ENCODE data around the gene RAB36. TPM values are rescaled to one million over a fixed set of nuclear protein-coding genes. Genes with fewer than 3 reads are reported as not detected.
A peak's percentile ranks its signal among the peaks of the same experiment; 100 is the strongest.

RAB36 gene
- total and polyA plus RNA-seq, 9 of the 15 experiments (the other 6 are each of a cell fraction or from before 2014, with no cell fraction given): 0.04 to 0.50 (median 0.08) TPM; not detected in 3

DNA sequence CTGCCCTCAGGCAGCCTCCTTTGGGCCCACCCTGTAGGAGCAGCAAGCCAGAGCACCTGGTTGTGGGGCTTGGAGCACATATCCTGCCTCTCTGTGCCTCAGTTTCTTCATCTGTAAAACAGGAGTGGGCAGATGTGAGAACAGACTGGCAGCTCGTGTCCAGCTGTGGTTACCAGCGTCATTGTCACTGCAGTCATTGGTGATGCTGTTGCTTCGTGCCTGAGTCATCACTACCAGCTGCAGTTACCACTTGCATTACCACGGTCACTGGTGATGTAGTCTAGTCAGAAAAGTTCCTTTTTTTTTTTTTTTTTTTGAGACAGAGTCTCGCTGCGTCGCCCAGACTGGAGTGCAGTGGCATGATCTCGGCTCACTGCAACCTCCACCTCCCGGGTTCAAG, 23.9 kb upstream of the RAB36 start:
- no peak overlapping the region for H2AFZ ChIP-seq (ENCODE audit: low read depth, low read length)
- no peaks in the 10 kb centered on the region for H3K79me2 ChIP-seq (ENCODE audit: control insufficient read depth, insufficient read depth, low read length)
- DNase-seq (ENCODE audit: extremely low read depth in 1 of 4, low spot score in 3 of 4): peak in 2 of 4 experiments; percentile 62 to 63
- no peak for ATAC-seq
- intact Hi-C loops (cut with micrococcal nuclease) (loop anchor here (5.0 to 10.0 kb wide), 2 partner anchors 399 to 657 kb away; no protein-coding TSS in a partner anchor), in situ Hi-C loops (cut with MboI) (no loop called here)
- no peak for FAIRE-seq
- no peaks in the 10 kb centered on the region for H3K36me3 ChIP-seq (ENCODE audit: control insufficient read depth, insufficient read depth, low read length)
- no peak overlapping the region for H3K27ac ChIP-seq (ENCODE audit: extremely low read depth, low read depth, low read length)
- no peak overlapping the region for H3K9ac ChIP-seq (ENCODE audit: insufficient read depth in 1 of 2, low read depth in 2 of 2, low read length in 2 of 2)
- peaks cover 26% of the 10 kb centered on the region for H3K9me1 ChIP-seq (ENCODE audit: control insufficient read depth, insufficient read depth, low read length)
- CTCF ChIA-PET (ENCODE audit: low intra/inter-chr PET ratio): interaction anchor here (0.8 kb wide), 1 partner anchor 166 kb away, joined by 3 read pairs; no protein-coding TSS in a partner anchor
- POLR2A ChIA-PET: interaction anchor here (0.6 to 19.0 kb wide), 22 partner anchors 8 to 625 kb away, joined by 3 to 414 read pairs (median 4); partner anchors contain the start of gene RAB36
- under 1% methylated on average over 9 of the region's 9 CpGs for WGBS (ENCODE audit: insufficient coverage, low coverage, missing lambda C conversion rate)
- no peak overlapping the region for H3K4me3 ChIP-seq
- no TSS peak for BruUV-seq (replicated peaks)
- no peaks in the 10 kb centered on the region for H3K9me3 ChIP-seq (replicated peaks; ENCODE audit: control insufficient read depth, insufficient read depth, low read depth, low read length)
- H3K27me3 ChIP-seq (ENCODE audit: control insufficient read depth in 2 of 2, insufficient read depth in 2 of 2, low read length in 2 of 2): peaks cover 53 to 95% of the 10 kb centered on the region in 2 experiments
- H3K4me2 ChIP-seq (ENCODE audit: insufficient read depth, low read length): no peak overlapping the region
- TF ChIP-seq NEUROD1 (IDR thresholded peaks at IDR 0.05; ENCODE audit: borderline replicate concordance, low read depth, low read length, partially characterized antibody) (peak; percentile 19), BHLHE40 (IDR thresholded peaks at IDR 0.05; ENCODE audit: low read length) (0 out of 2 replicates have a peak, but pooled peaks have one; percentile 7), MTA1 (IDR thresholded peaks at IDR 0.05; ENCODE audit: borderline replicate concordance) (no peak), DACH1 (IDR thresholded peaks at IDR 0.05; ENCODE audit: partially characterized antibody) (no peak), KDM2B (CRISPR knock-in tag; IDR thresholded peaks at IDR 0.05) (0 out of 2 replicates have a peak, but pooled peaks have one; percentile 53), CREB1 (IDR thresholded peaks at IDR 0.05) (peak; percentile 67; the same call in 1 of the 2 replicates), CREB1 (CRISPR knock-in tag; IDR thresholded peaks at IDR 0.05) (no peak), GTF2A2 (tag; IDR thresholded peaks at IDR 0.05) (peak; percentile 9; the same call in 1 of the 2 replicates), JUND (IDR thresholded peaks at IDR 0.05; ENCODE audit: borderline replicate concordance, low read depth, low read length) (0 out of 2 replicates have a peak, but pooled peaks have one; percentile 19), JUND (tag; IDR thresholded peaks at IDR 0.05; ENCODE audit: borderline replicate concordance, low read depth, low read length) (no peak), ZNF384 (IDR thresholded peaks at IDR 0.05; ENCODE audit: low read depth, low read length) (peak; percentile 75)
- TF ChIP-seq, protein P1, sequence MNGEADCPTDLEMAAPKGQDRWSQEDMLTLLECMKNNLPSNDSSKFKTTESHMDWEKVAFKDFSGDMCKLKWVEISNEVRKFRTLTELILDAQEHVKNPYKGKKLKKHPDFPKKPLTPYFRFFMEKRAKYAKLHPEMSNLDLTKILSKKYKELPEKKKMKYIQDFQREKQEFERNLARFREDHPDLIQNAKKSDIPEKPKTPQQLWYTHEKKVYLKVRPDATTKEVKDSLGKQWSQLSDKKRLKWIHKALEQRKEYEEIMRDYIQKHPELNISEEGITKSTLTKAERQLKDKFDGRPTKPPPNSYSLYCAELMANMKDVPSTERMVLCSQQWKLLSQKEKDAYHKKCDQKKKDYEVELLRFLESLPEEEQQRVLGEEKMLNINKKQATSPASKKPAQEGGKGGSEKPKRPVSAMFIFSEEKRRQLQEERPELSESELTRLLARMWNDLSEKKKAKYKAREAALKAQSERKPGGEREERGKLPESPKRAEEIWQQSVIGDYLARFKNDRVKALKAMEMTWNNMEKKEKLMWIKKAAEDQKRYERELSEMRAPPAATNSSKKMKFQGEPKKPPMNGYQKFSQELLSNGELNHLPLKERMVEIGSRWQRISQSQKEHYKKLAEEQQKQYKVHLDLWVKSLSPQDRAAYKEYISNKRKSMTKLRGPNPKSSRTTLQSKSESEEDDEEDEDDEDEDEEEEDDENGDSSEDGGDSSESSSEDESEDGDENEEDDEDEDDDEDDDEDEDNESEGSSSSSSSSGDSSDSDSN (IDR thresholded peaks at IDR 0.05; ENCODE audit: borderline replicate concordance in 1 of 2, low read depth in 2 of 2, low read length in 2 of 2): 0 out of 4 replicates have a peak, but pooled peaks of 1 of the 2 experiments have one; percentile 39
- H3K4me1 ChIP-seq (replicated peaks in 1 of 2; ENCODE audit: control insufficient read depth in 2 of 2, insufficient read depth in 2 of 2, low read length in 2 of 2): peaks cover 9 to 23% of the 10 kb centered on the region in 2 experiments; a peak in 4 of 5 replicates
- peaks cover 76% of the 10 kb centered on the region for H4K20me1 ChIP-seq (replicated peaks; ENCODE audit: control insufficient read depth, insufficient read depth, low read length)

Data from K562 (cell line).